ENCODE results near the gene NCOA3. TPM values are rescaled to one million over a fixed set of nuclear protein-coding genes. Genes with fewer than 3 reads are reported as not detected.

The NCOA3 gene
- total RNA-seq, 1 donor from 2014 or later, result 187 TPM

DNA sequence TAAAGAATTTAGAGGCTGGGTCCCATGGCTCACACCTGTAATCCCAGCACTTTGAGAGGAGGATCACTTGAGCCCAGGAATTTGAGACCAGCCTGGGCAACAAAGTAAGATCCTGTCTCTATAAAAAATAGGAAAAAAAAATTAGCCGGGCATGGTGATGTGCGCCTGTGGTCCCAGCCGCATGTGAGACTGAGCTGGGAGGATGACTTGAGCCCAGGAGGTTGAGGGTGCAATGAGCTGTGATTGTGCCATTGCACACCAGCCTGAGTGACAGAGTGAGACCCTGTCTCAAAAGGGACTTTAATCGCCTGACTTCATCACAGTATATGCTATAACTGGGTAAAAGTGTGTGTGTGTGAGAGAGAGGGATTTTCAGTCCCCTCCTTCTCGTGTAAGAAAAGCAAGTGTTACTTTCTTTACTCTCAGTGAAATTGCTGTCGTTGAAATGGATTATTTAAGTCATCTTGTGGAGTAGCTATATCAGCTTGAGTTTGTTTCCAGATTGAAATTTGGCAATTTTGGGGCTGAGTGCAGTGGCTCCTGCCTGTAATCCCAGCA, 7.5 kb downstream of the NCOA3 start:
- H3K4me1 Mint-ChIP-seq, result peaks cover 82% of the 10 kb centered on the region
- DNase-seq, result no peak
- H3K36me3 Mint-ChIP-seq (ENCODE audit: low read depth), result peaks cover 38% of the 10 kb centered on the region
- intact Hi-C loops (cut with micrococcal nuclease), result no loop called here
- no peak for ATAC-seq (ENCODE audit: low read depth)
- peak overlapping the region; percentile 24 for H3K4me3 Mint-ChIP-seq
- ChIA-PET POLR2A (interaction anchor here (0.6 to 1.7 kb wide), 5 partner anchors 35 to 116 kb away, joined by 3 to 5 read pairs (median 3); no protein-coding TSS in a partner anchor), CTCF (interaction anchor here (1.0 to 3.4 kb wide), 2 partner anchors 112 to 125 kb away, joined by 3 to 13 read pairs; no protein-coding TSS in a partner anchor)
- TF ChIP-seq, protein P1, sequence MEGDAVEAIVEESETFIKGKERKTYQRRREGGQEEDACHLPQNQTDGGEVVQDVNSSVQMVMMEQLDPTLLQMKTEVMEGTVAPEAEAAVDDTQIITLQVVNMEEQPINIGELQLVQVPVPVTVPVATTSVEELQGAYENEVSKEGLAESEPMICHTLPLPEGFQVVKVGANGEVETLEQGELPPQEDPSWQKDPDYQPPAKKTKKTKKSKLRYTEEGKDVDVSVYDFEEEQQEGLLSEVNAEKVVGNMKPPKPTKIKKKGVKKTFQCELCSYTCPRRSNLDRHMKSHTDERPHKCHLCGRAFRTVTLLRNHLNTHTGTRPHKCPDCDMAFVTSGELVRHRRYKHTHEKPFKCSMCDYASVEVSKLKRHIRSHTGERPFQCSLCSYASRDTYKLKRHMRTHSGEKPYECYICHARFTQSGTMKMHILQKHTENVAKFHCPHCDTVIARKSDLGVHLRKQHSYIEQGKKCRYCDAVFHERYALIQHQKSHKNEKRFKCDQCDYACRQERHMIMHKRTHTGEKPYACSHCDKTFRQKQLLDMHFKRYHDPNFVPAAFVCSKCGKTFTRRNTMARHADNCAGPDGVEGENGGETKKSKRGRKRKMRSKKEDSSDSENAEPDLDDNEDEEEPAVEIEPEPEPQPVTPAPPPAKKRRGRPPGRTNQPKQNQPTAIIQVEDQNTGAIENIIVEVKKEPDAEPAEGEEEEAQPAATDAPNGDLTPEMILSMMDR (IDR thresholded peaks at IDR 0.05), result no peak
- H3K27me3 Mint-ChIP-seq, result no peaks in the 10 kb centered on the region
- H3K27ac Mint-ChIP-seq, result peak overlapping the region; percentile 64
- H3K9me3 Mint-ChIP-seq, result no peaks in the 10 kb centered on the region

DNA sequence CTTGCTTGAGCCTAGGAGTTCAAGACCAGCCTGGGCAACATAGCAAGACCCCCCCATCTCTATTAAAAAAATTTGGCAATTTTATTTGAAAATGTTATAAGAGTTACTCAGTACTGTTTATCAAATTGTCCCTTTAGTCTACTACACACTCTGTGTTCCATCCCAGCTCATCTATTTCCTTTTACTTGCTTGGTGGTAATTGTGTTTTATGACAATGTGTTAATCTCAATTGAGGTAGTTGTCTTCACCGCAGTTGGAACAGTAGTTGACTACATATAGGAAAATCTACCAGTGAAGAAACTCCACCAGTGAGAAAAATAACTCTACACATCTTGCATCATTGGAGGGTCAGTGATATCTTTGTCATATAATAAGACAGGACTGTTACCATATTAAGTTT, 8.0 kb downstream of the NCOA3 start:
- Mint-ChIP-seq H3K4me3 (peak overlapping the region; percentile 58), H3K27me3 (no peaks in the 10 kb centered on the region), H3K9me3 (no peaks in the 10 kb centered on the region), H3K27ac (peak overlapping the region; percentile 64), H3K4me1 (peaks cover 82% of the 10 kb centered on the region), H3K36me3 (ENCODE audit: low read depth) (peaks cover 37% of the 10 kb centered on the region)
- ChIA-PET CTCF (interaction anchor here (3.4 kb wide), 1 partner anchor 125 kb away, joined by 13 read pairs; no protein-coding TSS in a partner anchor), POLR2A (interaction anchor here (0.6 to 1.7 kb wide), 5 partner anchors 35 to 246 kb away, joined by 3 to 5 read pairs (median 3); no protein-coding TSS in a partner anchor)
- TF ChIP-seq, protein P1 (IDR thresholded peaks at IDR 0.05), result no peak
- DNase-seq (no peak), ATAC-seq (ENCODE audit: low read depth) (no peak)
- intact Hi-C loops (cut with micrococcal nuclease), result no loop called here

DNA sequence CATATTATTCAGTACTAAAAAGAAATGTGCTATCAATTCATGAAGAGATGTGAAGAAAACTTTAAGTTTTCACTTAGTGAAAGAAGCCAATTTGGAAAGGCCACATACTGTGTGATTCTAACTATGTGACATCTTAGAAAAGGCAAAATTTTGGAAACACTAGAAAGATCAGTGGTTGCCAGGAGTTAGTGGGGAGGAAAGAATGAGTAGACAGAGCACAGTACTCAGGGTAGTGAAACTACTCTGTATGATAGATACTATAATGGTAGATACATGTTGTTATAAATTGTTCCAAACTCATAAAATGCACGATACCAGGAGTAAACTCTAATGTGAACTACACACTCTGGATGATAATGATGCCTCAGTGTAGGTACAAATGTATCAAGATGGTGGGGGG, 14.2 kb downstream of the NCOA3 start:
- ATAC-seq (ENCODE audit: low read depth) (peak; percentile 20), DNase-seq (no peak)
- intact Hi-C loops (cut with micrococcal nuclease), result loop anchor here (2.0 kb wide), 1 partner anchor 13 kb away; no protein-coding TSS in a partner anchor
- POLR2A ChIA-PET, result interaction anchor here (1.2 kb wide), 1 partner anchor 104 kb away, joined by 3 read pairs; no protein-coding TSS in a partner anchor
- CTCF ChIA-PET, result no interaction called here
- H3K27me3 Mint-ChIP-seq, result no peaks in the 10 kb centered on the region
- TF ChIP-seq, protein P1 (IDR thresholded peaks at IDR 0.05), result no peak
- peak overlapping the region; percentile 70 for H3K27ac Mint-ChIP-seq
- H3K9me3 Mint-ChIP-seq, result peaks cover 4% of the 10 kb centered on the region
- H3K4me1 Mint-ChIP-seq, result peaks cover 69% of the 10 kb centered on the region
- H3K4me3 Mint-ChIP-seq, result peak overlapping the region; percentile 1
- H3K36me3 Mint-ChIP-seq (ENCODE audit: low read depth), result peaks cover 50% of the 10 kb centered on the region

DNA sequence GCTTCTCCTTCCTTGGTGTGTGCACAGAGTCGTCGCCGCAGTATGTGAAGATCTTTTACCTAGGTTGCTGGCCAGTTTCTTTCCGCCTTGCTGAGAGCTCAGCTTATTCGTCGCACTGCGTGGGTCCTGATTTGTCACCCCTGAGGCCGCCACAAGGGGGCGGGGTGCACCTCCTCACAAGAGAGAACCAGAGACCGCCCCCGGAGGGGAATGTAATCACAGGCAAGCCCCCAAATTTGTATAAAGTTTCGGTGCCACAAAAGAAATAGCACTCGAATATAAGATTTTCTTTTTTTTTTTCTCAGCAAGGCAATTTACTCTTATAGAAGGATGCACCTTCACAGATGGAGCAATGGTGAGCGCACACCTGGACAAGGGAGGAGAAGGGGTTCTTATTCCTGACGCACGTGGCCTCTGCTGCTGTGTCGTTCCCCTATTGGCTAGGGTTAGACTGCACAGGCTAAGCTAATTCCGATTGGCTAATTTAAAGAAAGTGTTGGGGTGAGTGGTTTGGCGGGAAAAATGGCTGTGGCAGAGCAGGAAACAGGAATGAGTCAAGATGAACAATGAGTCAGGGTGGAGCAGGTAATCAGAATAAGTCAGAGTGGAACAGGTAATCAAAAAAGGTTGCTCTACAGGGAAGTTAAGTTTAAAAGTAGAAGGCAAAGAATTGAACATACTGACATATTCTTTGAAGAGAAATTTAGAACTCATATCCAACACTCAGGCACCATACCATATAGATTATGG, 19.5 kb downstream of the NCOA3 start:
- H3K27ac Mint-ChIP-seq, result peak overlapping the region; percentile 75
- DNase-seq (no peak), ATAC-seq (ENCODE audit: low read depth) (no peak)
- intact Hi-C loops (cut with micrococcal nuclease), result no loop called here
- TF ChIP-seq, protein P1 (IDR thresholded peaks at IDR 0.05), result no peak
- peaks cover 8% of the 10 kb centered on the region for H3K9me3 Mint-ChIP-seq
- peaks cover 60% of the 10 kb centered on the region for H3K4me1 Mint-ChIP-seq
- ChIA-PET POLR2A (interaction anchor here (0.7 to 4.7 kb wide), 5 partner anchors 9 to 108 kb away, joined by 3 to 40 read pairs (median 5); partner anchors contain the start of gene NCOA3), CTCF (no interaction called here)
- peaks cover 54% of the 10 kb centered on the region for H3K36me3 Mint-ChIP-seq (ENCODE audit: low read depth)
- no peak overlapping the region for H3K4me3 Mint-ChIP-seq
- no peaks in the 10 kb centered on the region for H3K27me3 Mint-ChIP-seq

Data from activated B cell treated with CpG ODN at 0.5 μM for 24 hours (primary cell).